Muscle of leg (tissue), 11 donors: ENCODE results near the gene SUPT5H. TPM values are rescaled to one million over a fixed set of nuclear protein-coding genes. Genes with fewer than 3 reads are reported as not detected.

ENCODE experiments used
- DNase-seq: peaks from one replicate; pipeline ENCODE4 v3.0.0; 2013
- H3K27ac ChIP-seq: one replicate; pipeline ENCODE4 v1.5.1; 2013; ENCODE audit warnings: mild to moderate bottlenecking, low read length, control low read depth
- H3K27me3 ChIP-seq: one replicate; pipeline ENCODE4 v1.6.1; 2013; ENCODE audit warnings: low read length; ENCODE audit not compliant: control insufficient read depth, insufficient read depth
- H3K36me3 ChIP-seq: one replicate; pipeline ENCODE4 v1.6.1; 2013; ENCODE audit warnings: low read length; ENCODE audit not compliant: control insufficient read depth, insufficient read depth
- H3K4me1 ChIP-seq: one replicate; pipeline ENCODE4 v1.6.1; 2013; ENCODE audit warnings: low read length; ENCODE audit not compliant: control insufficient read depth, insufficient read depth
- H3K4me3 ChIP-seq: one replicate; pipeline ENCODE4 v1.5.1; 2013; ENCODE audit warnings: low read length, control low read depth
- H3K9me3 ChIP-seq: replicated peaks from 2 replicates; pipeline ENCODE4 v1.6.1; 2013; ENCODE audit warnings: low read depth, low read length; ENCODE audit not compliant: control insufficient read depth
- WGBS: methylation state at CpG from one replicate; pipeline ENCODE4 v1.1.5; 2013; ENCODE audit warnings: missing lambda C conversion rate; ENCODE audit not compliant: insufficient coverage; 5-methylcytosine and 5-hydroxymethylcytosine counted together
- polyA plus RNA-seq, 8 donors: library from polyadenylated mRNA; unstranded; fragments of 120-200 nt; gene quantifications; one replicate each; pipeline versions ENCODE4 v1.2.1 to v1.2.3, GENCODE V29; 2013; ENCODE audit warnings: inconsistent platforms in 1 of 8, low replicate concordance in 1 of 8; ENCODE audit not compliant: insufficient read length in 8 of 8, insufficient read depth in 1 of 8
- total RNA-seq: library from RNA; stranded (reverse); fragments of 120-200 nt; gene quantifications from one replicate; pipeline ENCODE4 v1.2.4, GENCODE V29; 2013

Gene SUPT5H
- total and polyA plus RNA-seq, 9 donors: 50.0 to 108 (median 99.6) TPM

DNA sequence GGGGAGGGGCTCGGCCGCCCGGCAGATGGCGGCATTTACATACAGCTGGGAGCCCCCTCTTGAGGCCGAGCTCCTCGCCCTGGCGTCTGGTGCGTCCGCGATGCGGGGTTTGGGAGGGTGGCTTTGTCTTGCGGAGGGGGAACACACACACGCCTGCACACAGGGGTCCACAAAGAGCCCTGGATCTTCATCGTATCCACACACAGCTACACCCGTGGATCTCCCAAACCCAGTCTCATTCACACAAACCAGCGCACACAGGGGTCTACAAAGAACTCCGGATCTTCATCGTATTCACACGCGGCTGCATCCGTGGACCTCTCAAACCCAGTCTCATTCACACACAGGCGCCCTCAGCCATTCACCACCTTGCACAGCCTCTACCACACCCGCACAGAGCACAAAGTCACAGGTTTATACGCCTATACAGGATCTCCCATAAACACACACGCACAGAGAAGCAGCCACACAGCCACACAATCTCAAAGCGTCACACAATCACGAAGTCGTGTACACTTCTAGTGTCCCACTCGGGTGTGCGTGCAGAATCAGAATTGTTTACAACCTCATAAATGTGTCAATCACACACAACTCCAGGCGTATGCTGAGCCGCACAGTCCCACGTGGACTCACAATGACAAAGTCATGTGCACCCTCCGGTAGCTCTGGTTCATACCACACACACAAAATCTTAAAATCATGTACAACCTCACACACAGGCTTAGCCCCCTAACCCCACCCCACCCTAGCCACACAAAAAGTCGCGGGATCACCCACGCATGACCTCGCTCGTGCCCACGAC is 52.8 kb downstream of the SUPT5H start:
- Histone ChIP-seq H3K27me3 (peaks cover 64% of the 10 kb centered on the region), H3K9me3 (no peaks in the 10 kb centered on the region), H3K4me3 (no peak overlapping the region), H3K36me3 (no peaks in the 10 kb centered on the region), H3K27ac (no peak overlapping the region), H3K4me1 (peaks cover 17% of the 10 kb centered on the region)
- under 1% methylated on average over 30 of the region's 40 CpGs for WGBS
- DNase-seq: peak; percentile 55

DNA sequence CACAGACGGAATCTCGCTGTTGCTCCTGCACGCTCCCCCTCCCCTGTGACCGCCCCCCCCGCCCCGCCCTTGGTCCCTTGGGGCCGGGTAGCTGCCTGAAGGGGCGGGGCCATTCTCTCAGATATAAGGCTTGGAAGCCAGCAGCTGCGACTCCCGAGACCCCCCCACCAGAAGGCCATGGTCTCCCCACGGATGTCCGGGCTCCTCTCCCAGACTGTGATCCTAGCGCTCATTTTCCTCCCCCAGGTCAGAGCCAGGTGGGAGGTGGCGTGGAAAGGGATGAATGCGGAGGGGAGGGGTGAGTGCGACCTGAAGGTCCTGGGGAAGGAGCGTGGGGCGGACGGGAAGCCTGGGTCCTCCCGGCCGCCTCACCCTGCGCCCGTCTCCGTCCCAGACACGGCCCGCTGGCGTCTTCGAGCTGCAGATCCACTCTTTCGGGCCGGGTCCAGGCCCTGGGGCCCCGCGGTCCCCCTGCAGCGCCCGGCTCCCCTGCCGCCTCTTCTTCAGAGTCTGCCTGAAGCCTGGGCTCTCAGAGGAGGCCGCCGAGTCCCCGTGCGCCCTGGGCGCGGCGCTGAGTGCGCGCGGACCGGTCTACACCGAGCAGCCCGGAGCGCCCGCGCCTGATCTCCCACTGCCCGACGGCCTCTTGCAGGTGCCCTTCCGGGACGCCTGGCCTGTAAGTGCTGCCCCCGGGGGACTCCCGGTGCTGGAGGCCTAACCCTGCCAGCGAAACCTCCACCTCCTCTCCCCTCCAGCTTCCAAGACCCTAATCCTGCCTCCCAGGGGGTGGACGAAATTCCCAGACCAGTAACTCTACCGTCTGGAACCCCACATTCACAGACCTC is 53.6 kb downstream of the SUPT5H start, which contains the start of gene DLL3:
DLL3 (plus strand) TSS at position 150 of the 845 bp plus-strand sequence; CDS start at position 178, 28 bp downstream.
- DNase-seq: no peak

GRCh38 chr19:39499932-39500331 is 54.5 kb downstream of the SUPT5H start:
- Histone ChIP-seq H3K9me3 (no peaks in the 10 kb centered on the region), H3K27ac (no peak overlapping the region), H3K27me3 (peaks cover 80% of the 10 kb centered on the region), H3K4me3 (no peak overlapping the region), H3K36me3 (no peaks in the 10 kb centered on the region), H3K4me1 (peaks cover 18% of the 10 kb centered on the region)
- no peak for DNase-seq
- WGBS: 73% methylated on average over 5 of the region's 8 CpGs

More for the DNA sequence above, 53.6 kb downstream of the SUPT5H start, which contains the start of gene DLL3:
- no peak within 1 kb of the TSS for H3K27ac ChIP-seq
- peaks cover 18% of the 10 kb centered on the region for H3K4me1 ChIP-seq
- peaks cover 72% of the 10 kb centered on the region for H3K27me3 ChIP-seq
- WGBS: 1% methylated on average over 44 of the region's 60 CpGs
- no peaks in the 10 kb centered on the region for H3K36me3 ChIP-seq
- H3K4me3 ChIP-seq: no peak within 1 kb of the TSS
- no peaks in the 10 kb centered on the region for H3K9me3 ChIP-seq

GRCh38 chr19:39500543-39500942 is 55.2 kb downstream of the SUPT5H start:
- Histone ChIP-seq H3K9me3 (no peaks in the 10 kb centered on the region), H3K27ac (no peak overlapping the region), H3K36me3 (no peaks in the 10 kb centered on the region), H3K4me1 (peaks cover 18% of the 10 kb centered on the region), H3K27me3 (peaks cover 86% of the 10 kb centered on the region), H3K4me3 (no peak overlapping the region)
- DNase-seq: no peak
- 24% methylated on average over 2 of the region's 4 CpGs for WGBS

GRCh38 chr19:39501340-39501739 is 56.0 kb downstream of the SUPT5H start:
- Histone ChIP-seq H3K9me3 (no peaks in the 10 kb centered on the region), H3K27me3 (peaks cover 85% of the 10 kb centered on the region), H3K4me1 (peaks cover 18% of the 10 kb centered on the region), H3K27ac (no peak overlapping the region), H3K36me3 (no peaks in the 10 kb centered on the region), H3K4me3 (no peak overlapping the region)
- no peak for DNase-seq
- 72% methylated on average over 4 of the region's 5 CpGs for WGBS

GRCh38 chr19:39502640-39503417 is 57.4 kb downstream of the SUPT5H start:
- no peaks in the 10 kb centered on the region for H3K36me3 ChIP-seq
- no peaks in the 10 kb centered on the region for H3K9me3 ChIP-seq
- no peak overlapping the region for H3K4me3 ChIP-seq
- H3K27me3 ChIP-seq: peaks cover 84% of the 10 kb centered on the region
- peak; percentile 88 for DNase-seq
- H3K4me1 ChIP-seq: peaks cover 23% of the 10 kb centered on the region
- WGBS: 11% methylated on average over 69 of the region's 69 CpGs
- H3K27ac ChIP-seq: no peak overlapping the region

- DNase-seq: no peak
- Histone ChIP-seq H3K4me3 (no peak overlapping the region), H3K27ac (no peak overlapping the region), H3K27me3 (peaks cover 66% of the 10 kb centered on the region), H3K9me3 (no peaks in the 10 kb centered on the region), H3K4me1 (peaks cover 14% of the 10 kb centered on the region), H3K36me3 (no peaks in the 10 kb centered on the region)
- 57% methylated on average over 2 of the region's 7 CpGs for WGBS
Measured at GRCh38 chr19:39506598-39506943, 61.2 kb downstream of the SUPT5H start.

DNA sequence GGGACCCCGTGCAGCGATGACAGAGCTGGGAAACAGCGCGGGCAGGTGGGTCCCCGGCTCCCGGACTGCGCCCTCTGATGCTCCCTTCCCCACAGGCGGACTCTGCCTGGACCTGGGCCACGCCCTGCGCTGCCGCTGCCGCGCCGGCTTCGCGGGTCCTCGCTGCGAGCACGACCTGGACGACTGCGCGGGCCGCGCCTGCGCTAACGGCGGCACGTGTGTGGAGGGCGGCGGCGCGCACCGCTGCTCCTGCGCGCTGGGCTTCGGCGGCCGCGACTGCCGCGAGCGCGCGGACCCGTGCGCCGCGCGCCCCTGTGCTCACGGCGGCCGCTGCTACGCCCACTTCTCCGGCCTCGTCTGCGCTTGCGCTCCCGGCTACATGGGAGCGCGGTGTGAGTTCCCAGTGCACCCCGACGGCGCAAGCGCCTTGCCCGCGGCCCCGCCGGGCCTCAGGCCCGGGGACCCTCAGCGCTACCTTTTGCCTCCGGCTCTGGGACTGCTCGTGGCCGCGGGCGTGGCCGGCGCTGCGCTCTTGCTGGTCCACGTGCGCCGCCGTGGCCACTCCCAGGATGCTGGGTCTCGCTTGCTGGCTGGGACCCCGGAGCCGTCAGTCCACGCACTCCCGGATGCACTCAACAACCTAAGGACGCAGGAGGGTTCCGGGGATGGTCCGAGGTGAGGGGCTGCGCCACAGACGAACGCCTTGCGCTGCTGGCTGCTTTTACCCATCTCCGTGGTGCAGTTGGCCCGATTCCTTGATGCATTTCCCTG is 61.7 kb downstream of the SUPT5H start:
- 2% methylated on average over 91 of the region's 96 CpGs for WGBS
- peaks cover 14% of the 10 kb centered on the region for H3K4me1 ChIP-seq
- no peak overlapping the region for H3K27ac ChIP-seq
- H3K36me3 ChIP-seq: no peaks in the 10 kb centered on the region
- peak overlapping the region; percentile 31 for H3K4me3 ChIP-seq
- peak; percentile 74 for DNase-seq
- H3K9me3 ChIP-seq: no peaks in the 10 kb centered on the region
- peaks cover 69% of the 10 kb centered on the region for H3K27me3 ChIP-seq

- H3K4me1 ChIP-seq: peaks cover 14% of the 10 kb centered on the region
- no peak for DNase-seq
- no peaks in the 10 kb centered on the region for H3K36me3 ChIP-seq
- peaks cover 72% of the 10 kb centered on the region for H3K27me3 ChIP-seq
- 64% methylated on average over 6 of the region's 24 CpGs for WGBS
- no peaks in the 10 kb centered on the region for H3K9me3 ChIP-seq
- no peak overlapping the region for H3K27ac ChIP-seq
- peak overlapping the region; percentile 31 for H3K4me3 ChIP-seq
Measured at GRCh38 chr19:39507715-39508364, 62.5 kb downstream of the SUPT5H start.
